ENCODE data around the gene DMXL1.
"Not testable (repeated sequence)": the region's sequence is repeated elsewhere in the genome, so short reads cannot be mapped to it uniquely, and the experiment has no call there.

DNA sequence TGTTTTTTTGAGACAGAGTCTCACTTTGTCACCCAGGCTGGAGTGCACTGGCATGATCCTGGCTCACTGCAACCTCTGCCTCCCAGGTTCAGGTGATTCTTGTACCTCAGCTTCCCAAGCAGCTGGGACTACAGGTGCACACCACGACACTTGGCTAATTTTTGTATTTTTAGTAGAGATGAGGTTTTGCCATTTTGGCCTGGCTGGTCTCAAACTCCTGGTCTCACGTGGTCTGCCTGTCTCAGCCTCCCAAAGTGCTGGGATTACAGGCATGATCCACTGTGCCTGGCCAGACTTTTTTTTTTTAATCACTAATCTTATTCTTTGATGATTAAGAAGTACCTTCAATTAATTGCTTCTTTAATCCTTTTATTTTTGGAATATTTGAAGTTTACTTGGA lies 114.6 kb downstream of the DMXL1 start:
- TF ChIP-seq, protein P1, sequence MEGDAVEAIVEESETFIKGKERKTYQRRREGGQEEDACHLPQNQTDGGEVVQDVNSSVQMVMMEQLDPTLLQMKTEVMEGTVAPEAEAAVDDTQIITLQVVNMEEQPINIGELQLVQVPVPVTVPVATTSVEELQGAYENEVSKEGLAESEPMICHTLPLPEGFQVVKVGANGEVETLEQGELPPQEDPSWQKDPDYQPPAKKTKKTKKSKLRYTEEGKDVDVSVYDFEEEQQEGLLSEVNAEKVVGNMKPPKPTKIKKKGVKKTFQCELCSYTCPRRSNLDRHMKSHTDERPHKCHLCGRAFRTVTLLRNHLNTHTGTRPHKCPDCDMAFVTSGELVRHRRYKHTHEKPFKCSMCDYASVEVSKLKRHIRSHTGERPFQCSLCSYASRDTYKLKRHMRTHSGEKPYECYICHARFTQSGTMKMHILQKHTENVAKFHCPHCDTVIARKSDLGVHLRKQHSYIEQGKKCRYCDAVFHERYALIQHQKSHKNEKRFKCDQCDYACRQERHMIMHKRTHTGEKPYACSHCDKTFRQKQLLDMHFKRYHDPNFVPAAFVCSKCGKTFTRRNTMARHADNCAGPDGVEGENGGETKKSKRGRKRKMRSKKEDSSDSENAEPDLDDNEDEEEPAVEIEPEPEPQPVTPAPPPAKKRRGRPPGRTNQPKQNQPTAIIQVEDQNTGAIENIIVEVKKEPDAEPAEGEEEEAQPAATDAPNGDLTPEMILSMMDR (IDR thresholded peaks at IDR 0.05): not testable (repeated sequence)
- TF ChIP-seq POLR2A (IDR thresholded peaks at IDR 0.05): not testable (repeated sequence)

Measured in gastroesophageal sphincter (tissue), 3 donors.